Loucy (cell line): ENCODE data around the gene UBIAD1.

Experiments used
- H2AFZ ChIP-seq: fragments of 200-600 bp; sonication (generic); 2 replicates; pipeline ENCODE4 v1.6.0; 2016; ENCODE audit warnings: antibody characterized with exemption, mild to moderate bottlenecking, low read length, moderate library complexity
- H3F3A ChIP-seq: fragments of 200-600 bp; 2 replicates; pipeline ENCODE4 v1.6.0; 2016; ENCODE audit warnings: antibody characterized with exemption, low read depth, mild to moderate bottlenecking
- H3K27me3 ChIP-seq: fragments of 200-600 bp; sonication (generic); 2 replicates; pipeline ENCODE4 v1.6.1; 2014; ENCODE audit warnings: low read length, mild to moderate bottlenecking; ENCODE audit not compliant: insufficient read depth, poor library complexity, severe bottlenecking
- H3K36me3 ChIP-seq: fragments of 200-600 bp; sonication (generic); 2 replicates; pipeline ENCODE4 v1.6.1; 2016; ENCODE audit warnings: low read length; ENCODE audit not compliant: insufficient read depth
- H3K4me1 ChIP-seq: fragments of 200-600 bp; sonication (generic); 2 replicates; pipeline ENCODE4 v1.5.1; 2014; ENCODE audit warnings: low read length, mild to moderate bottlenecking; ENCODE audit not compliant: insufficient read depth, poor library complexity, severe bottlenecking
- H3K4me2 ChIP-seq: fragments of 200-600 bp; sonication (generic); 2 replicates; pipeline ENCODE4 v1.6.0; 2014; ENCODE audit warnings: antibody characterized with exemption, low read length, low read depth, mild to moderate bottlenecking; ENCODE audit not compliant: poor library complexity, severe bottlenecking
- H3K4me3 ChIP-seq: fragments of 200-600 bp; sonication (generic); 2 replicates; pipeline ENCODE4 v1.5.1; 2014; ENCODE audit warnings: low read length, mild to moderate bottlenecking, mixed read lengths; ENCODE audit not compliant: poor library complexity, severe bottlenecking
- H3K79me2 ChIP-seq: fragments of 200-600 bp; sonication (generic); 2 replicates; pipeline ENCODE4 v1.6.1; 2014; ENCODE audit warnings: low read length; ENCODE audit not compliant: insufficient read depth
- H3K9ac ChIP-seq: fragments of 200-600 bp; sonication (generic); 2 replicates; pipeline ENCODE4 v1.6.0; 2014; ENCODE audit warnings: mild to moderate bottlenecking, low read depth, low read length, moderate library complexity; ENCODE audit not compliant: poor library complexity, severe bottlenecking
- H3K9me2 ChIP-seq: fragments of 200-600 bp; sonication (generic); replicated peaks from 2 replicates; pipeline ENCODE4 v1.6.1; 2016; ENCODE audit warnings: low read depth, low read length, mixed read lengths
- H3K9me3 ChIP-seq: fragments of 200-600 bp; sonication (generic); 2 replicates; pipeline ENCODE4 v1.6.1; 2014; ENCODE audit warnings: mild to moderate bottlenecking, antibody characterized with exemption, low read length, low read depth; ENCODE audit not compliant: insufficient read depth
- H4K20me1 ChIP-seq: fragments of 200-600 bp; sonication (generic); 2 replicates; pipeline ENCODE4 v1.6.0; 2014; ENCODE audit warnings: antibody characterized with exemption, low read length, mild to moderate bottlenecking; ENCODE audit not compliant: insufficient read depth, poor library complexity, severe bottlenecking
- CTCF ChIP-seq: fragments of 200-600 bp; sonication (generic); conservative IDR thresholded peaks from 2 replicates; pipeline ENCODE4 v1.5.1; 2014; ENCODE audit warnings: mild to moderate bottlenecking, antibody characterized with exemption, low read length
- EZH2phosphoT487 ChIP-seq: fragments of 200-600 bp; IDR thresholded peaks from 2 replicates; pipeline ENCODE4 v1.6.1; 2018; ENCODE audit warnings: antibody characterized with exemption, mild to moderate bottlenecking, moderate library complexity, borderline replicate concordance

The UBIAD1 gene

GRCh38 chr1:11298390-11299224 is 25.6 kb downstream of the UBIAD1 start:
- Histone ChIP-seq H3K79me2 (no peaks in the 10 kb centered on the region), H2AFZ (no peak overlapping the region), H3K4me1 (no peaks in the 10 kb centered on the region), H3K9me3 (no peaks in the 10 kb centered on the region), H4K20me1 (no peaks in the 10 kb centered on the region), H3K4me3 (no peak overlapping the region), H3K27me3 (no peaks in the 10 kb centered on the region), H3K9ac (no peak overlapping the region), H3K36me3 (peaks cover 17% of the 10 kb centered on the region; the same call in 1 of the 2 replicates), H3K9me2 (no peaks in the 10 kb centered on the region), H3F3A (no peaks in the 10 kb centered on the region), H3K4me2 (no peak overlapping the region)
- no peak for TF ChIP-seq CTCF
- TF ChIP-seq EZH2phosphoT487, result no peak

- no peak overlapping the region for H3K4me3 ChIP-seq
- TF ChIP-seq EZH2phosphoT487 (no peak), CTCF (no peak)
- no peaks in the 10 kb centered on the region for H3K27me3 ChIP-seq
- no peaks in the 10 kb centered on the region for H3K9me3 ChIP-seq
- no peaks in the 10 kb centered on the region for H3K79me2 ChIP-seq
- no peak overlapping the region for H3K9ac ChIP-seq
- peaks cover 17% of the 10 kb centered on the region; the same call in 1 of the 2 replicates for H3K36me3 ChIP-seq
- no peaks in the 10 kb centered on the region for H3F3A ChIP-seq
- no peaks in the 10 kb centered on the region for H4K20me1 ChIP-seq
- no peak overlapping the region for H3K4me2 ChIP-seq
- H2AFZ ChIP-seq, result no peak overlapping the region
- no peaks in the 10 kb centered on the region for H3K9me2 ChIP-seq
- no peaks in the 10 kb centered on the region for H3K4me1 ChIP-seq
Measured at GRCh38 chr1:11299225-11299574, 26.2 kb downstream of the UBIAD1 start.

GRCh38 chr1:11301601-11302000 is 28.6 kb downstream of the UBIAD1 start:
- Histone ChIP-seq H3K27me3 (no peaks in the 10 kb centered on the region), H4K20me1 (no peaks in the 10 kb centered on the region), H3K79me2 (no peaks in the 10 kb centered on the region), H3K9me3 (no peaks in the 10 kb centered on the region), H3K4me1 (no peaks in the 10 kb centered on the region), H3K9me2 (no peaks in the 10 kb centered on the region), H3K4me3 (no peak overlapping the region), H3K9ac (no peak overlapping the region), H3K36me3 (no peaks in the 10 kb centered on the region), H2AFZ (no peak overlapping the region), H3F3A (no peaks in the 10 kb centered on the region), H3K4me2 (no peak overlapping the region)
- TF ChIP-seq EZH2phosphoT487 (no peak), CTCF (no peak)
